ENCODE data around the gene PRMT5.

PRMT5 gene

DNA sequence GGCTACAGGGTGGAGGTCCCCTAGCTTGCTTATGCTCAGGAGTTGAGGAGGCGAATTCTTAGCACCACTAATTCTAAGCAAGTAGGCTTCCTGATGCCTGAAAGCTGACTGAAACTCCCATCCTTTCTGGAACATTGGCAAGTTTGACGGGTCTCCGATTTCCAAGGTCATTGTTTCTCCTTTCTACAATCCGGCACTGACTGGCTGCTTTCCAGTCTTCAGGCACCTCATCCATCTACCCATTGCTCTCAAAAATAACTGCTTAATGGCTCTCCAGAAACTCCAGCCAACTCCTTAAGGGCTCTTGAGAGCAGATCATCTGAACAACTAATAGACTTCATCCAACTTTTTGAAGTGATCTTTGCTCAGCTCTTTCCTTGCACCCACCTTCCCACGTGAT, 32.8 kb downstream of the PRMT5 start:
- DNase-seq: no peak

DNA sequence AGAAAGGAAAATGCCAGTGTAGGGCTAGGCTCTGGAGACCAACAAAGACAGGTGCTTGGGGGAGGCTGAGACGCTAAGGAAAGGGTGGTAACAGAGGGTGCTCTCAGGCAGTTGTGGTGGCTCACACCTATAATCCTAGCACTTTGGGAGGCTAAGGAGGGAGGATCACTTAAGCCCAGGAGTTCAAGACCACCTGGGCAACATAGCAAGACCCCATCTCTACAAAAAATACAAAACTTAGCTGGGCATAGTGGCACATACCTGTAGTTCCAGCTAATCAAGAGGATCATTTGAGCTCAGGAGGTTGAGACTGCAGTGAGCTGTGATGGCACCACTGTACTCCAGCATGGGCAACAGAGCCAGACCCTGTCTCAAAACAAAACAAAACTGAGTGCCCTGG, 33.8 kb downstream of the PRMT5 start:
- DNase-seq: no peak

DNA sequence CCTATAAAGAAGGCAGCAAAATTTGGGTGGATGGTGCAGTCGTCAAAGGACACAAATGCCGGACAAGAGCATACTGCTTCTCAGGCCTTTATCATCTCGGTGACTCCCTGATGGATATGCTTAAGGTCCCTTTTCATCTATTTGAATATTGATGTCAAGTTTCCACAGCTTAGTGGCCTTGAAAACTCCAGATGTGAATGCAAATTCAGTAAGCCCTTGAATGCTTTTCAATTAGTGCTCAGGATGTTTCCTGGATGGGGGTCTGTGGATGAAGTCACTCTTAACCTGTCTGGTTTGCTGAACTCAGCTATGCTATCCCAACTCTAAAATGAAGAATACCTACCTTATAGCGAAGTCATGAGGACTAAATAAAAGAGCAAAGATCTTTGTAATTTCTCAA, 35.5 kb downstream of the PRMT5 start:
- no peak for DNase-seq

DNA sequence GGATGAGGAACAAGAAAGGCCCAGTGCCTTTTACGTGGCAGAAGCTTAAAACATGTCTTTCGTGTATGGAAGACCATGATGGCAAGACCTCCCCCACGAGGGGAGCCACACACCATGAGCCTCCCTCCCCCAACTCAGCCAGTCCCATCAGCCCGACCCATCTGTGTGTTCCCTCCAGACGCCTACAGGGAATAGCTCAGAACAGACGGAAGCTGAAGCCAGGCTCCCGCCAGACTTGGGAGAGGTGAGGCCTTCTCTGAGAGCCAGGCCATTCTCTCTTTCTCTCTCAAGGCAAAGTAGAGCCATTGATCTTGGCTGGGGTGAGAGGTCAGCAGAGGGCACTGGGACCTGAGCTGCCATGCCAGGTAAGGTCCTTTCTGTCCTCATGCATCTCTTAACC, 36.7 kb downstream of the PRMT5 start:
- no peak for DNase-seq

DNA sequence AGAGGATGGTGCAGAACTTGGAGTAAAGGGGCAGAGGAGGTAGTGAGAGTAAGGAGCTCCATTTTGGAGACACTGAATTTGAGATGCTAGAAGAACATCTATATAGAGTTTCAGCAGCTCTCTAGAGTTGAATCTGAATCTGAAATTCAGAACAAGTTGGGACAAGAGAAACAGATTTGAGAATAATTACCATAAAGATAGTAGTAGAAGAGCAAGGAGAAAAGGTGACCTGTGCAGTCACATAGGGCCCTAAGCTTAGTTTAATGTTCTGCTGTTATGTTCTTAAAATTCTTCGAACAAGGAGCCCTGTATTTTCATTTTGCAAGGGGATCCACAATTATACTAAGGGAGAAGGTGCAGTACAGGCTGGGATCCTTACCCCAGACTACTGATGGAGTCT, 38.8 kb downstream of the PRMT5 start:
- DNase-seq: no peak

DNA sequence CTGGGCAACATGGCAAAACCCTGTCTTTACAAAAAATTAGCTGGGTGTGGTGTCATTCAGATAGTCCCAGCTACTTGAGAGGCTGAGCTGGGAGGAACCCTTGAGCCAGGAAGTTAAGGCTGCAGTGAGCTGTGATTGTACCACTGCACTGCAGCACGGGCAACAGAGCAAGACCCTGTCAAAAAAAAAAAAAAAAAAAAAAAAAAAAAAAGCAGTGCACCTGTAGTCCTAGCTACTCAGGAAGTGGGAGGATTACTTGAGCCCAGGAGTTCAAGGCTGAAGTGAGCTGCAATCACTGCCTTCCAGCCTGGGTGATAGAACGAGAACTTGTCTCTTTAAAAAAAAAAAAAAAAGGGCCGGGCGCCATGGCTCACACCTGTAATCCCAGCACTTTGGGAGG, 40.5 kb downstream of the PRMT5 start:
- DNase-seq: no peak

DNA sequence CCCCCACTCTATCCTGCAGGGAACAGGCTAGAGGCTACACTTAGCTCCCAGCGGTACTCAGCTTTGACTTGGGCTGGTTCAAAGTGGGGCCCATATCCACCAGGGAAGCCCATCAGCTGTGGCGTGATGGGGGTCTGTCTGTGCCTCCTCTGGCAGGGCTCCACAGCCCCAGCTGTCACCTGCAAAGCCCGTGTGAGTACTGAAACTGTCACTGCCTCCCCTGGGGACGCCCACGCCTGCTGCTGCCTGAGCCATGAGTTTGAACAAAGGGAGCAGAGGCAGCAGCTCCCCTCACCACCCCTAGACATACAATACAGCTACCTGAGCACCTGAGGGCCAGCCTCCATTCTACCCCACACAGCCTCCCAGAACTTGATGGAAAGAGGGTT, 41.2 kb downstream of the PRMT5 start:
- DNase-seq: no peak

DNA sequence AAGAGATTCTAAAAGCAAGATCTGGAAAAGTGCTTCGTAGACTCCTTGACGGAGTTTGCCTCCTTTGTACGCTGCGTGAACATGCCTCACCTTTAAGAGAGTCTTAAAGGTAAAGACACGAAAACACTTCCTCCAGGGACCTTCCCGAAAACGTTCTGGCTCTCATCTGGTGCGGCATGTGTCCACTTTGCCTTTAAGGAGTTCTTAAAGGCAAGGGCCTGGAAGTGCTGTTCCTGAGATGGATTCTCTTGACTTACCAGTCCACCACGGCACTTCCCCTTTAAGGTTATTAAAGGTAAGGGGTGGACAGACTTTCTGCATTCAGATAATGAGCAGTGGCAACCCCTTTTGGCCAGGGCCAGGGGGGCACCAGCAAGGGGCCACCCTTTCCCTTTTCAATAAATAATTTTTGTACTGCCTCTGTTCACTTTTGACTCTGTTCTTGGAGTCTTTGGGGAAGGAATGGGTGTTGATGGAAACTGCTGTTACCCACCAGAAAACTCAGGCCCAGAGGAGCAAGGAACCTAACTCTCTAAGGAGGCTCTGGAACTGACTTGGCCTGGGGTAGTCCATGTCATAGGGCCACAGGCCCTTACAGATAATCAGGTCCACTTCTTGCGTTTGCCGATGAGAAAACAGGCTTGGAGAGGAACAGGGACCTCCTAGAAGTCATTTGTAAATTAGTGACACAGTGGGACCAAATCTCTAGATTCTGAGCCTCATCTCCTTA, 41.8 kb downstream of the PRMT5 start:
- no peak for DNase-seq

DNA sequence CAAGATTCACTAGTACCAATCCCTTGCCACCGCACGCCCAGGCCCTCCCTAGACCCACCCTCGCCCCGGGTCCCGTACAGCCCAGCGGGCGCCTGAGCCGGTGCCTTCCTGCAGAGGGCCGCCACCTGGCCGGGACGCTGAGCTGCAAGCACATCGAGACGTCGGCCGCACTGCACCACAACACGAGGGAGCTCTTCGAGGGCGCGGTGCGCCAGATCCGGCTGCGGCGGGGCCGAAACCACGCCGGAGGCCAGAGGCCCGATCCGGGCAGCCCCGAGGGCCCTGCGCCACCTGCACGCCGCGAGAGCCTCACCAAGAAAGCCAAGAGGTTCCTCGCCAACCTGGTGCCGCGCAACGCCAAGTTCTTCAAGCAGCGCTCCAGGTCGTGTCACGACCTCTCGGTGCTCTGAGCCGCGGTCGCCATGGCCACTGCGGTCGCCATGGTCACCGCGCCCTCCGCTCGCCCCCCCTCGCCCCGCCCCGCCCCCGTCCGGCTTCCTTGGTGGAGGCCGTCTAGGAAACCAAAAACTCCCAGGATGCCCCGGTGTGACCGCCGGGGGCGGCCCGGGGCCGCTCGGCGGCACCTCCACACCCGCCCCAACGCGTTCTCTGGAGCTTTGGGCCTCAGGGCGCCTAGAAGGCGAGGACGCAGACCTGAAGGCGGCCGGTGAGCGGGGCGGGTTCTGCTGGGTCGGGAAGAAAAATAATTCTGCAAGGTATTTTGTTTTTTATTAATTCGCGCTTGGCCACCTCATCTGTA, 42.5 kb downstream of the PRMT5 start:
- DNase-seq: no peak

DNA sequence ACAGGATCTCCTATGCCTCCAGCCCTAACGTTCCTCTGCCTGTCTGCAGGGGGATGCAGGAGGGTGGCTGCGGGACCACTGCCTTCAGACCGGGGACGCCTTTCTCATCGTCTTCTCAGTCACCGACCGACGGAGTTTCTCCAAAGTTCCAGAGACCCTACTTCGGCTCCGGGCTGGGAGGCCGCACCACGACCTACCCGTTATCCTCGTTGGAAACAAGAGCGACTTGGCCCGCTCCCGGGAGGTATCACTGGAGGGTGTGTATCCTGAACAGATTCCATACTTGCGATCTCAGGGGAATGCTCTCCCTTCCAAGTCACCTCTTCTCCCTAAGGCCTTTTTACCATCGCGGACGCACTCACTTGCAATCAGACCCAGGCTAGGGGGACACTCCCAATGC, 43.2 kb downstream of the PRMT5 start:
- no peak for DNase-seq

DNA sequence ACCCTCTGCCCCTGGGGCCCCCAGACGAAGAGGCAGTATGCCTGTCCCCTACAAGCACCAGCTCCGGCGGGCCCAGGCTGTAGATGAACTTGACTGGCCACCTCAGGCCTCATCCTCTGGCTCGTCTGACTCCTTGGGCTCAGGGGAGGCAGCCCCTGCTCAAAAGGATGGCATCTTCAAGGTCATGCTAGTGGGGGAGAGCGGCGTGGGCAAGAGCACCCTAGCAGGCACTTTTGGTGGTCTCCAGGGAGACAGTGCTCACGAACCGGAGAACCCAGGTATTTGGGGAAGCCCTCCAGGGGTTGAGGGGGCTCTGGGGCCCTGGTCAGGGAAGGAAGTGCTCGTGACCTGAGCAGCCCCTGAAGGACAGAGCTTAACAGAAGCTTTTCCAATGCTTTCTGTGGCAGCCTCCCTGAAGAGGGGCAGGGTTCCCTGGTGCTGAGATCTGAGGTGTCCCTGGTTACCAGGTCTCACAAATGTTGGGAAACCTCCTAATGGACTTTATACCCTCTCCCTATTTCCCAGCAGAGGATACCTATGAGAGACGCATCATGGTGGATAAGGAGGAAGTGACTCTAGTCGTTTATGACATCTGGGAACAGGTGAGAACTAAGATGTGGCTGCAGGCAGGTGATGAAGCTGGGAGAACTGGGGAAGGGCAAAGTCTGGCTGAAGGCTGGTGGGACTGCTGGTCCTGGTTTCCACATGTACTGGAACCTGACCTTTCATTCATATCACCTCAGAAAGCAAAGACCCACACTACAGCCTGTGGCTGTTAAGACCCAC, 44.2 kb downstream of the PRMT5 start:
- no peak for DNase-seq

DNA sequence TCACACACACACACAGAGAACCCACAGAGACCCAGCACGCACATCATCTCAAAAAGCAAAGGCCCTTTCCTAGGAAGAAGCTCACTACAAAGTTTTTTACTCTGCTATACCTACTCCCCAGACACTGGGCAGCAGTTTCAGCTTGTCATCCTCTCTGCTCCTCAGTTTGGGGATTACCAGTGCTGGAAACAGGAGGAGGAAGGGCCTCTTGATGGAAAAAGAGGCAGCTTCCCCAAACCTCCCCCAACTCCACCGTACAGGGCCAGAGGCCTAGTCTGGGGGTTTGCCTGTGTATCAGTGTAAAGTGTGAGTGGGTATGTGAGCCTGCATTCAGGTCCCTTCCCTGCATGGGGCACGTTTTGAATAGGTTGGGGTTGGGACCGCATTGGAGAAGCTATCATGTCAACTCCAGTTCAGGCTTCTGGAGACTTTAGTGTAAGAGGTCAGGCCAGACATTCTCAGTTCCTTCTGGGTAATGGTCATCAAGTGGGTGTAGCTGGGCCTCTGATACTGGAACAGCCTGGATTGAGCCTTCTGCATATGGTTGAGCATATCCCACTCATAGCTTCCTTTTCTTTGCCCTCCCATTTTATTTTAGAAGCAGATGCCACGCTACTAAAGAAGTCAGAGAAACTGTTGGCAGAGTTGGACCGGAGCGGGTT, 45.0 kb downstream of the PRMT5 start:
- DNase-seq: peak in 1 of 2 experiments; percentile 11

DNA sequence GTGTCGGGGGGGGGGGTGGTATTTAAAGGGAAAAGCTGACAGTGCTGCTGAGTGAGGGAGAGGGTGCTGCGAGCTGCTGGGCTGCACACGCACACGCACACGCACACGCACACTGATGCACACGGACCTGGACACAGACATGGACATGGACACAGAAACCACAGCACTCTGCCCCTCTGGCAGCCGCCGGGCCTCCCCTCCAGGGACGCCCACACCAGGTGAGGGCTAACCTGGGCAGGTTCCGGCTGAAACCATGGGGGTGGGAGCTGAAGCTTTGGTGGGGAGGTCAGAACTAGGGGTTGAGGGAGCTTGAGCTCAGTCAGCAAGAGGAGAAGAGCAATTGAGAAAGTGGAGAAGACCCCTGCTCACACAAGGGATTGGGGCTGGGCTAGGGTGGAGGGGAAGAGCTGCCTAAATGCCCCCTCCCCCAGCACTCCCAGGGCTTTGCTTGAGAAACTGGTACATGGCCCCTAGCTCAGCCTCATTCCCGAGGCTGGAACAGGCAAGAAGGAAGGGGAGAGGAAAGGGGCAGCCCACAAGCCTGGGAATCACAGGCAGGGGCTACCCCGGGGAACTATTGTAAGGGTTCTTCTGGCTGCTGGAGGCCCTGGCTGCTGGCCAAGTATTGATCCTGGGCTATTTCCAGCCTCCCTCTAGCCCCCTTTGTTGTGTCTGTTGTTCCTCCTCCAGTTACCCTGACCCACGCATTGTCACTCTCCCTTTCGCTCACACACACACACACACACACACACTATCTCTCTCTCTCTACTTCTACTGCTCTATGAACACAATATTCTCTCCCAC, 45.8 kb downstream of the PRMT5 start, which contains the start of gene REM2:
Gene REM2 (plus strand): TSS at position 50 of the 804 bp plus-strand sequence. CDS start 66 bp downstream, at position 116.
- DNase-seq: no peak

DNA sequence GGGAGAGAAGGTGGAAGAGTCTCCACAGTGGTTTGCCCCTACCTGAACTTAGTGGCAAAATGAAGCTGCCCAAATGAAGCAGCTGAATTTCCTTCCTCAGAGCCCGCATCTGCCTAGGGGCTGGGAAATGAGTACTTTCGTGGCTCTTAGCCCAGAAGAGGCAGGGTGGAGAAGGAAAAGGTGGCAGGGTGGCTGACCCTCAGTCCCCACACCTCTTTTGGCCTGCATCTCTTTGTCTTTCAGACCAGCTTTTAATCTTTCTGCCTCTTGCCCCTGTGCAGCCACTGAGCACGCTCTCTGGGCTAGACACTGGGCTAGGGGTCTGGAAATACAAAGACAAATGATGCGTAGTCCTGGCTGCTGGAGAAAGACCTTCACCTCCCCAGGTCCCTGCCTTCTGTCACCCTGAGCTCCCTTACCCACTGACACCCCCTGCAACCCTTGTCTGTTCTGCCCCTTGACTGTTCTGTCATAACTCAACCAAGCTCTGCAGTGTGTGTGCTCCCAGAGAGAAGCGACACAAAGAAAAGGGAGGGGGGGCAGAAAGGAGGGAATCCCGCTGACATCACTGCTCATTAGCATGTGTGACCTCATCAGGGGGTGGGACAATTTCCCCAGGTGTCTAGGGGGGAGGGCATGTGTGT, 46.5 kb downstream of the PRMT5 start:
- DNase-seq: no peak

DNA sequence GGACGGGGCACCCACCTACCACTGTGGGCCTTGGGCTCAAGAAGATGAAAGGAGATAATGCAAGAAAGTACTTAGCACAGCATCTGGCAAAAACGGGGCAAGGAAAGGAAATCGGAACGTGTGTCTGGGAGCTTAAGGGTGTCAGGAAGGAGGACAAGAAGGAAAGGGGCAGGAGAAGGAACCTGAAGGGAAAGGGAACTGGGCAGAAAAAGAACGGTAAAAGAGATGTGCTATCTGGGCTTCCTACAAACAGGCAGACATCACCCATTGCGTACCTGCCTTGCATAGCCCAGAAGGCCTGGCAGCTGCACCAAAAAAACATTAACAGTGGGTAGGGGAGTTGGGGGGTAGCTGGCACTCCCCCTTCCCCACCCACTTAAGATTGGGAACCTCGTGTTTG, 47.1 kb downstream of the PRMT5 start:
- DNase-seq: no peak

DNA sequence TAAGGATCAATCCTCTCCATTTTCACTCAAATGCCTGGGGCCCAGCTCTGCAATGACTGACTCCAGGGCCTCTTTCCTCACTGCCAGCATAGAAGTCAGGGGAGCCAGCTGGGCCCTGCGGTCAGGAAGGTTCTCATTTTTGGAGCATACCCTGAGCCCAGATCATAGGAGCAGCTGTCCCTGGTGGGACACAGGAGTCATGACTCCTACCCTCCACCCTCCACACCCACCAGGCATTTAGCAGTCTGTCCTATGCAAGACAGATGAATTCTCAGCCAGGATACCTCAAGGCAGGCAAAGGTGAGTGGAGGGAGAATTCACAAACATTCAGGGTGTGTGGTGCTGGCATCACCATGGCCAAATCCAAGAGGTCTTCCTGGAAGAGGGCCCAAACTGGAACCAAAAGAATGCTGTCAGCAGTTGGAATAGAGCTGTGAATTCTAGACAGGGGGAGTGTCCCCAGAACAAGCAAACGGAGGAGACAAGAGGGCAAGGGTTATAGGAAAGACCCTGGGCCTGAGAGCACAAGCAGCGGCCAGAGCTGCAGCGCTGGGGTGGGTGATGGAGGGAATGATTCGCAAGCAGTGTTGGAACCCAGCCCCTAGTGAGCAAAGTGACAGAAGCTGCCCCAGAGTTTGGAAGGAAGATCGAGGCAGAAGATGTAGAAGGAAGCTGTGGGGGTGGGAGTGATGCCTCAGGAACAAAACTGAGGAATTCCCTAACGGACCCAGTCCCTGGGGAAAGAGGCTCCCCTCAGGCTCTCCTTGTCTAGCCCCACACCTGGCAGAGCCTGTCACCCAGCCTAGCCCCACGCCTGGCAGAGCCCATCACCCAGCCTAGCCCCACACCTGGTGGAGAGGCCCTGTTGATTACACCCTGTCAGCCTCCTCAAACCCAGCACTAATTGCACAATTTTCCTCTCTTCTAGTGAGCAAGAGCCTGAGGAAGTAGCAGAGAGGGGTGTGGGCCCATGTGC, 50.6 kb downstream of the PRMT5 start:
- DNase-seq: no peak

DNA sequence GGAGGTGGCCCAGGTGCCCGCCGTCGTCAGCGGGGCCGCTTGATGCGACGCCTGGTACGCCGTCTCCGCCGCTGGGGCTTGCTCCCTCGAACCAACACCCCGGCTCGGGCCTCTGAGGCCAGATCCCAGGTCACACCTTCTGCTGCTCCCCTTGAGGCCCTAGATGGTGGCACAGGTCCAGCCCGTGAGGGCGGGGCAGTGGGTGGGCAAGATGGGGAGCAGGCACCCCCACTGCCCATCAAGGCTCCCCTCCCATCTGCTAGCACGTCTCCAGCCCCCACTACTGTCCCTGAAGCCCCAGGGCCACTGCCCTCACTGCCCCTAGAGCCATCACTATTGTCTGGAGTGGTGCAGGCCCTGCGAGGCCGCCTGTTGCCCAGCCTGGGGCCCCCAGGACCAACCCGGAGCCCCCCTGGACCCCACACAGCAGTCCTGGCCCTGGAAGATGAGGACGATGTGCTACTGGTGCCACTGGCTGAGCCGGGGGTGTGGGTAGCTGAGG, 52.1 kb downstream of the PRMT5 start:
- DNase-seq: no peak

DNA sequence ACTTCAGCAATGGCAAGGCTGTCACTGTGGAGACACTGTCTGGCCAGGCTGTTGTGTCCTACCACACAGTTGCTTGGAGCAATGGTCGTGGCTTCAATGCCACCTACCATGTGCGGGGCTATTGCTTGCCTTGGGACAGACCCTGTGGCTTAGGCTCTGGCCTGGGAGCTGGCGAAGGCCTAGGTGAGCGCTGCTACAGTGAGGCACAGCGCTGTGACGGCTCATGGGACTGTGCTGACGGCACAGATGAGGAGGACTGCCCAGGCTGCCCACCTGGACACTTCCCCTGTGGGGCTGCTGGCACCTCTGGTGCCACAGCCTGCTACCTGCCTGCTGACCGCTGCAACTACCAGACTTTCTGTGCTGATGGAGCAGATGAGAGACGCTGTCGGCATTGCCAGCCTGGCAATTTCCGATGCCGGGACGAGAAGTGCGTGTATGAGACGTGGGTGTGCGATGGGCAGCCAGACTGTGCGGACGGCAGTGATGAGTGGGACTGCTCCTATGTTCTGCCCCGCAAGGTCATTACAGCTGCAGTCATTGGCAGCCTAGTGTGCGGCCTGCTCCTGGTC, 53.3 kb downstream of the PRMT5 start:
- no peak for DNase-seq

DNA sequence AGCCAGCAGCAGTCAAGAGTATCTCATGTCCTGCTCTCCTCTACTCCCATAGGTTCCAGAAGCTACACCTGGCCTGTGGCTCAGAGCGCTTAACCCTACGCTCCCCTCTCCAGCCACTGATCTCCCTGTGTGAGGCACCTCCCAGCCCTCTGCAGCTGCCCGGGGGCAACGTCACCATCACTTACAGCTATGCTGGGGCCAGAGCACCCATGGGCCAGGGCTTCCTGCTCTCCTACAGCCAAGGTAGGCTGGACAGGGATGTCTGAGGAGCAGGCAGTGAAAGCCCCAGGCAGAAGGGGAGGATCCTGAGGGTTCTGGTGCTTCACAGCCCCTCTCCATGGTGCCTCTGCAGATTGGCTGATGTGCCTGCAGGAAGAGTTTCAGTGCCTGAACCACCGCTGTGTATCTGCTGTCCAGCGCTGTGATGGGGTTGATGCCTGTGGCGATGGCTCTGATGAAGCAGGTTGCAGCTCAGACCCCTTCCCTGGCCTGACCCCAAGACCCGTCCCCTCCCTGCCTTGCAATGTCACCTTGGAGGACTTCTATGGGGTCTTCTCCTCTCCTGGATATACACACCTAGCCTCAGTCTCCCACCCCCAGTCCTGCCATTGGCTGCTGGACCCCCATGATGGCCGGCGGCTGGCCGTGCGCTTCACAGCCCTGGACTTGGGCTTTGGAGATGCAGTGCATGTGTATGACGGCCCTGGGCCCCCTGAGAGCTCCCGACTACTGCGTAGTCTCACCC, 54.0 kb downstream of the PRMT5 start:
- DNase-seq: no peak

All from Kasumi-1 (cell line).